ENCODE results near the gene ASPG.

Gene ASPG

DNA sequence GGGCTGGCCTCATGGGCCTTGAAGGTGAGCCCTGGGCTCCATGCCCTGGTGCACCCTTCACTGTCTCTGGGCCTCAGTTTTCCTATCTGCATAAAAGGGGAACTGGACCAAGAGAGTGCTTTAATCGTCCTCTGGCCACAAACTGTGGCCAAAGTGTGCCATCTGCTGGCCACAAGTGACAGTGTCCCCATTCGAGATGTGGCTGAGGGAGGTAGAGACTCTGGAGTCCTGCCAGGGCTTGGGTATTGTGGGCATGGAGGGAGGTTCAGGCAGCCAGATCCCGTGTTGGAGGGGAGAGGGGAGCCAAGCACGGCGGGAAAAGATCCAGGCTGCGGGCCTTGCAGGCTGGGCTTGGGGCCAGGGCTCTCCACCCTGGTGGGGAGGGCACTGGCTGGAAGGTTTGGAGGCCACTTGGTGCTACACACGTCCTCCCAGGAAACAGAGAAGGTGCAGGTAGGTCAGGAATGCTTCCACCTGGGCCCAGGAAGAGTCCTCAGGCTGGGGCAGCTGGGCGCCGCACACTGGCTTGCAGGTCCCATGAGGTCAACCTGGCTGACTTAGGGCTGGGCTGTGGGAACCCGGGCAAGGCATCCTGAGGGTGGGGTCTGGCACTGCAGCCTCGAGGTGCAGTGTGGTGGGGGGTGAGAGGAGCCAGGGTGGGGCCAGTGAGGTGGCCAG is 45.6 kb downstream of the ASPG start:
- DNase-seq, result no peak
- peaks cover 3% of the 10 kb centered on the region for H3K9me3 ChIP-seq (ENCODE audit: control insufficient read depth, low read length)
- no peak overlapping the region for H3K4me3 ChIP-seq (ENCODE audit: insufficient read depth, low read depth, low read length, poor library complexity, severe bottlenecking)
- H3K36me3 ChIP-seq (ENCODE audit: control insufficient read depth, insufficient read depth, low read length), result no peaks in the 10 kb centered on the region
- H3K27me3 ChIP-seq (replicated peaks; ENCODE audit: control insufficient read depth, insufficient read depth, low read length, poor library complexity, severe bottlenecking), result peaks cover 13% of the 10 kb centered on the region
- H3K4me1 ChIP-seq (ENCODE audit: control insufficient read depth, insufficient read depth, low read length, poor library complexity, severe bottlenecking), result no peaks in the 10 kb centered on the region
- H3K27ac ChIP-seq (ENCODE audit: insufficient read depth, low read length, poor library complexity, severe bottlenecking), result no peak overlapping the region

DNA sequence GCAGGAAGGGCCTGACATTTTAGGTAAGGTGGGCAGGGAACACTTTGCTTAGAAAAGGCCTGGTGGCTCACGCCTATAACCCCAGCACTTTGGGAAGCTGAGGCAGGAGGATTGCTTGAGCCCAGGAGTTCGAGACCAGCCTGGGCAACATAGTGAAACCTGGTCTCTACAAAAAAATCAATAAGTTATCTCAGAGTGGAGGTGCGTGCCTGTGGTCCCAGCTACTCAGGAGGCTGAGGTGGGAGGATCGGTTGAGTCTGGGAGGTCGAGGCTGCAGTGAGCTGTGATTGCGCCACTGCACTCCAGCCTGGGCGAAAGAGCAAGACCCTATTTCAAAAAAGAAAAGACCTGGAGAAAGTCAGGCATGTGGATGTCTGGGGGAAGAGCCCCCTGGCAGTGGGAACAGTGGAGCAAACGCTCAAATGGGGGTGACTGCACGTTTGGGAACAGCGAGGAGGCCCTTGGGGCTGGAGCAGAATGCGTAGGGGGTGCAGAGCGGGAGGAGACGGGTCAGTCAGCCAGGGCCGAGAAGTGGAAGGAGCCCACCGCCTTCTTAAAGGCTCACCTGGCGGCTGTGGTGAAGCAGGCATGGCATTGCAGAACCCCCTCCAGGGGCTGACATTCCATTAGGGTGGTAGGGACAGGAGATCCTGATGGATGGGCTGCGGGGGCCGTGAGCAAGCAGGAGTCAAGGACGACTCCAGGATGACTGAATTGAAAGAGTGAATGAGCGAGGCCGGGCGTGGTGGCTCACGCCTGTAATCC is 46.6 kb downstream of the ASPG start:
- peaks cover 19% of the 10 kb centered on the region for H3K27me3 ChIP-seq (replicated peaks; ENCODE audit: control insufficient read depth, insufficient read depth, low read length, poor library complexity, severe bottlenecking)
- peaks cover 7% of the 10 kb centered on the region for H3K4me1 ChIP-seq (ENCODE audit: control insufficient read depth, insufficient read depth, low read length, poor library complexity, severe bottlenecking)
- H3K36me3 ChIP-seq (ENCODE audit: control insufficient read depth, insufficient read depth, low read length), result no peaks in the 10 kb centered on the region
- no peak overlapping the region for H3K4me3 ChIP-seq (ENCODE audit: insufficient read depth, low read depth, low read length, poor library complexity, severe bottlenecking)
- H3K27ac ChIP-seq (ENCODE audit: insufficient read depth, low read length, poor library complexity, severe bottlenecking), result no peak overlapping the region
- H3K9me3 ChIP-seq (ENCODE audit: control insufficient read depth, low read length), result peaks cover 3% of the 10 kb centered on the region
- DNase-seq, result no peak

DNA sequence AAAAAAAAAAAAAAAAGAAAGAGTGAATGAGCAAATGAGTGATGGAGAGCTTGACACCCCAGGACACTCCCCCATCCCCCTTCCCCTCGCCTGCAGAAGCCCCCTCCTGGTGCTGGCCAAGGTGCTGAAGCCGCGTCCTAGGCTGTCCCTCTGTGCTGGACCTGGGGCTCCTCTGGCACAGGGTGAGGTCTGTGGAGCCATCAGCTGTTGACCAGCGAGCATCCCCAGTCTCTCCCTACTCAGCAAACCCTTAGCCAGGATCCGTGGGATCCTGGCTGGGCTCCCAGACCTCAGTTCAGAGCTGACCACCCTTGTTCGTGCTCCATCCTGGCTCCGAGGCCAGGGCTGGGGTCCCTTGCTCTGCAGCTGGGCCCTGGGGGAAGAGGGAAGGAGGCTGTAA is 47.5 kb downstream of the ASPG start:
- peaks cover 15% of the 10 kb centered on the region for H3K4me1 ChIP-seq (ENCODE audit: control insufficient read depth, insufficient read depth, low read length, poor library complexity, severe bottlenecking)
- no peak for DNase-seq
- H3K27ac ChIP-seq (ENCODE audit: insufficient read depth, low read length, poor library complexity, severe bottlenecking), result no peak overlapping the region
- peaks cover 25% of the 10 kb centered on the region for H3K27me3 ChIP-seq (replicated peaks; ENCODE audit: control insufficient read depth, insufficient read depth, low read length, poor library complexity, severe bottlenecking)
- H3K4me3 ChIP-seq (ENCODE audit: insufficient read depth, low read depth, low read length, poor library complexity, severe bottlenecking), result no peak overlapping the region
- H3K36me3 ChIP-seq (ENCODE audit: control insufficient read depth, insufficient read depth, low read length), result no peaks in the 10 kb centered on the region
- peaks cover 3% of the 10 kb centered on the region for H3K9me3 ChIP-seq (ENCODE audit: control insufficient read depth, low read length)

DNA sequence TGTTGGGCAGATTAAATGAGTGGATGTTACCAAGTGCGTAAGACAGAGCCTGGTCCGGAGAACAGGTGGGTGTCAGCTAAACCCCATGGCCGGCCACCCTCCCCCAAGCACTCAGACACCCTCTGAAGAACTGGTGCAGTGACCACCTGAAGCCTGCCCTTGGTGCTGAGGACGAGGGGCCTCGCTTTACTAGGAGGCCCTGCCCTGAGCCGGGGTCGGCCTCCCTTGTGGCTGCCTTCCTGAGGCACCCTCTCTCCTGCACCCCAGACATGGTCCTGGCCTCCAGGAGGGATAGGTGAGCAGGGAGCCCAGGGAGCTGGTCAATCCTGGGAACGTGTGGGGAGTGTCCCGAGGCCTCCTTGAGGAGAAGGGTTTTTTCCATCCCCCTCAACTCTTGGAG is 48.0 kb downstream of the ASPG start:
- no peak for DNase-seq
- H3K9me3 ChIP-seq (ENCODE audit: control insufficient read depth, low read length), result peaks cover 3% of the 10 kb centered on the region
- H3K4me3 ChIP-seq (ENCODE audit: insufficient read depth, low read depth, low read length, poor library complexity, severe bottlenecking), result no peak overlapping the region
- H3K4me1 ChIP-seq (ENCODE audit: control insufficient read depth, insufficient read depth, low read length, poor library complexity, severe bottlenecking), result peaks cover 18% of the 10 kb centered on the region
- H3K27ac ChIP-seq (ENCODE audit: insufficient read depth, low read length, poor library complexity, severe bottlenecking), result no peak overlapping the region
- H3K36me3 ChIP-seq (ENCODE audit: control insufficient read depth, insufficient read depth, low read length), result no peaks in the 10 kb centered on the region
- H3K27me3 ChIP-seq (replicated peaks; ENCODE audit: control insufficient read depth, insufficient read depth, low read length, poor library complexity, severe bottlenecking), result peaks cover 28% of the 10 kb centered on the region

- no peak for DNase-seq
- H3K9me3 ChIP-seq (ENCODE audit: control insufficient read depth, low read length), result peaks cover 3% of the 10 kb centered on the region
- H3K36me3 ChIP-seq (ENCODE audit: control insufficient read depth, insufficient read depth, low read length), result no peaks in the 10 kb centered on the region
- H3K27ac ChIP-seq (ENCODE audit: insufficient read depth, low read length, poor library complexity, severe bottlenecking), result no peak overlapping the region
- no peak overlapping the region for H3K4me3 ChIP-seq (ENCODE audit: insufficient read depth, low read depth, low read length, poor library complexity, severe bottlenecking)
- H3K27me3 ChIP-seq (replicated peaks; ENCODE audit: control insufficient read depth, insufficient read depth, low read length, poor library complexity, severe bottlenecking), result peaks cover 28% of the 10 kb centered on the region
- H3K4me1 ChIP-seq (ENCODE audit: control insufficient read depth, insufficient read depth, low read length, poor library complexity, severe bottlenecking), result peaks cover 25% of the 10 kb centered on the region
Measured at GRCh38 chr14:104134061-104134965, 48.8 kb downstream of the ASPG start.

DNA sequence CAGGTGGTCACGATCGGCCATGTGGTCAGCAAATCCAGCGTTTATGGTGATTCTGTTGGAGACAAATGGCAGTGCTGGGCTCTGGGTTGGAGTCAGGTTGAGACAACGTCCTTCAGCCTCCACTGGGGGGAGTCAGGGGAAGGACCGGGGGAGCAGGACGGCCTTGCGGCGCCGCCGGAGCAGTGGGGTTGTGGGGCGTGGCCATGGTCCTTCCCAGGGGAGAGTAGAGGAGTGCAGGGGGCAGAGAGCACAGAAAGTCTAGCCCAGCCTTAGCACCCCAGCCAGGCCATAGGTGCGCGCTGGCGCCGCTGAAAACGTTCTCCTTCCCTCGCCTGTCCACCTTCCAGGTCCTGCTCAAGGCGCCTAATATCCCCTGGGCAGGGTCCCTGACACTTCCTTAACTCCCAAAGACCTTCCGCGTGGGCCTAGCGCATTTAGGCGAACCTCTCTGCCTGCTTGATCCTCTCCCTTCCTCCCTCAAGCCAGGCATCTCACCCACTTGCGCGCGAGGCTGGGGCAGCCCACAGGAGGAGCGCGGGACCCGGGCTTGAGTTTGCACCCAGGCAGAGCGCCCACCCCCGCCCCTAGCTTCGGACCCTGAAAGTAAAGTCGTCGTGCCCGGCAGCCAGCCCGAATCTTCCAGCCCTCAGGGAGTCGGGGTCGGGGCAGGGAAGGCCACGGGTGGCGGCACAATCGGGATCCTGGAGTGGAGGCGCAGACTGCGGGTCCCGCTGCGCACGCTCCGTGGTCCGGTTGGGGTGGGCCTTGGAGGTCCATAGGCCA is 49.8 kb downstream of the ASPG start:
- peaks cover 3% of the 10 kb centered on the region for H3K9me3 ChIP-seq (ENCODE audit: control insufficient read depth, low read length)
- no peak overlapping the region for H3K4me3 ChIP-seq (ENCODE audit: insufficient read depth, low read depth, low read length, poor library complexity, severe bottlenecking)
- peaks cover 26% of the 10 kb centered on the region for H3K4me1 ChIP-seq (ENCODE audit: control insufficient read depth, insufficient read depth, low read length, poor library complexity, severe bottlenecking)
- peaks cover 28% of the 10 kb centered on the region for H3K27me3 ChIP-seq (replicated peaks; ENCODE audit: control insufficient read depth, insufficient read depth, low read length, poor library complexity, severe bottlenecking)
- H3K27ac ChIP-seq (ENCODE audit: insufficient read depth, low read length, poor library complexity, severe bottlenecking), result no peak overlapping the region
- DNase-seq, result no peak
- H3K36me3 ChIP-seq (ENCODE audit: control insufficient read depth, insufficient read depth, low read length), result no peaks in the 10 kb centered on the region

- peaks cover 28% of the 10 kb centered on the region for H3K27me3 ChIP-seq (replicated peaks; ENCODE audit: control insufficient read depth, insufficient read depth, low read length, poor library complexity, severe bottlenecking)
- peaks cover 26% of the 10 kb centered on the region for H3K4me1 ChIP-seq (ENCODE audit: control insufficient read depth, insufficient read depth, low read length, poor library complexity, severe bottlenecking)
- H3K4me3 ChIP-seq (ENCODE audit: insufficient read depth, low read depth, low read length, poor library complexity, severe bottlenecking), result no peak overlapping the region
- no peak overlapping the region for H3K27ac ChIP-seq (ENCODE audit: insufficient read depth, low read length, poor library complexity, severe bottlenecking)
- no peaks in the 10 kb centered on the region for H3K9me3 ChIP-seq (ENCODE audit: control insufficient read depth, low read length)
- DNase-seq, result no peak
- no peaks in the 10 kb centered on the region for H3K36me3 ChIP-seq (ENCODE audit: control insufficient read depth, insufficient read depth, low read length)
Measured at GRCh38 chr14:104135904-104136471, 50.5 kb downstream of the ASPG start.

DNA sequence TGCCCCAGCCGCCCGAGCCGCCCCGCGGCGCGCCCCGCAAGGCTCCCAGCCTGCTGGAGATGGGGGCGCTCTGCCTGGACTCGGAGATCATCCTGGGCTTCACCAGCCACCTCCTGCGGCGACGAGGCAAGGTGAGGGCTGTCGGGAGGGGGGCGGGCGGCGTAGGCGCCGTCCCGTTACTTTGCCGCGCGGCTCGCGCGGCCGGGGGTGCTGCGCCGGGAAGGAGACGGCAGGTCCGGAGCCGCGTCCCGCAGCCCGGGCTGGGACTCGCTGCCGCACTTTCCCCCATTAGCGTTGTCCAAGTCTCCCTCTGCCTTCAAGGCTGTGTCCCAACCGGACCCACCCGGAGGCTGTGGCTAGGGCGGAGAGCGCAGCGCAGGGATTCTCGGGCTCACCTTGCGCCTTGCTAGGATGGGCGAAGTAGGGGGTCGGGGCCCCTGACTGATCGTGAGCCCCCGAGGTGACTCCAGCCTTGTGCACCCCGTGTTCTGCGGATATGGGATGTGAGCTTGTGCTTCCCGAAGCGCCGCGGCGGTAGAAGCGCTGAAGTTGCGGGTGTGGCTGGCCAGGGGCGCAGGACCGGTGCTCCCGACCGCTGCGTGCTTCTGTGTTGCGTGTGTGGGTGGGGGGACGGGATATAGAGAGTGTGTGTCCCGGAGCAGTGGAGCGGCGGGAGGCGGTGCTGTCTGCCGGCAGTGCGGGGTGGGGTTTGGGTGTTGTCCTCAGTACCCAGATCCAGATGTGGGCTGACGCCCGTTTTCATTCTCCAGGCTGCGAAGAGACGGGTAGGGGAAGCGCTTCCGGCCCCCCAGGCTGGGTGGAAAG is 51.2 kb downstream of the ASPG start:
- Histone ChIP-seq H3K27me3 (replicated peaks; ENCODE audit: control insufficient read depth, insufficient read depth, low read length, poor library complexity, severe bottlenecking) (peaks cover 28% of the 10 kb centered on the region), H3K36me3 (ENCODE audit: control insufficient read depth, insufficient read depth, low read length) (no peaks in the 10 kb centered on the region), H3K27ac (ENCODE audit: insufficient read depth, low read length, poor library complexity, severe bottlenecking) (no peak overlapping the region), H3K4me3 (ENCODE audit: insufficient read depth, low read depth, low read length, poor library complexity, severe bottlenecking) (no peak overlapping the region), H3K9me3 (ENCODE audit: control insufficient read depth, low read length) (no peaks in the 10 kb centered on the region), H3K4me1 (ENCODE audit: control insufficient read depth, insufficient read depth, low read length, poor library complexity, severe bottlenecking) (peaks cover 26% of the 10 kb centered on the region)
- DNase-seq, result no peak
